ENCODE measurements around the gene LRRC1. TPM values are rescaled to one million over a fixed set of nuclear protein-coding genes. Genes with fewer than 3 reads are reported as not detected.

LRRC1 gene
- total and polyA plus RNA-seq, 2 donors (not counting 1 experiment from before 2014, with no cell fraction given): 3.8 to 12.1 TPM

DNA sequence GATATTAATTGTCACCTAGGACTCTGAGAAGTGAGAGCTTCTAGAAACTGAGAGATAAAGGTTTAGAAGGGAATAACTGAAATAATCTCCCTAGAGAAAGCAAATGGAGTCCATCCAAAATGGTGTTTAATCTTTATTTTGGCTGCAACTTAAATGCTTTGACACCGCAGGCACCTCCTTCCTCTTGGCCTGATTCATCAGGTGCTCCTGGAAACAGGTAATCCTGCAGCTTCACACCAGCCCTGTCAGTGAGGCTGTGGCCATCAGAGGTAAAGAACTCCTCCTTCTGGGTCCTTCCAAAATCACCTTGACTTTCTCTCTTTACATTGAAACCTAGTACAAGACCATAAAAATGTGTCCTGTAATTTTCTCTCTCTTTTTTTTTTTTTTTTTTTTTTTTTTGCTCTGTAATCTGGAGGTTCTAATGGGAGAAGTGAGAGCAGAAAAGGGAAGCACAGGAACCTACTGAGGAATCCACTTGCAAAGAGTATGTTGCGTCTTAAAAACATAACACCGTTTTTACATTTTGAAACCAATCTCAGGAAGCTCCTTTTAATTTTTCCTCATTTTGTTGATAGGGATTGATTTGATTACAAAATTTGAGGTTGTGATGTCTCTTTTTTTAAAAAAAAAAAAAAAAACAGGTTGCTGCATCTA, 124.2 kb downstream of the LRRC1 start:
- H3K79me2 ChIP-seq (ENCODE audit: control insufficient read depth, insufficient read depth, low read length): no peaks in the 10 kb centered on the region
- no peaks in the 10 kb centered on the region for H3K9me3 ChIP-seq (ENCODE audit: control insufficient read depth, insufficient read depth, low read depth, low read length)
- no peaks in the 10 kb centered on the region for H4K20me1 ChIP-seq (ENCODE audit: control insufficient read depth, extremely low read depth, insufficient read depth, low read length)
- H3K36me3 ChIP-seq (ENCODE audit: control insufficient read depth, insufficient read depth, low read length): no peaks in the 10 kb centered on the region
- H2AFZ ChIP-seq (ENCODE audit: low read length): no peak overlapping the region
- DNase-seq (ENCODE audit: low read depth in 2 of 2): no peak
- H3K4me1 ChIP-seq (ENCODE audit: control insufficient read depth, extremely low read depth, insufficient read depth, low read length): no peaks in the 10 kb centered on the region
- TF ChIP-seq, protein P1, sequence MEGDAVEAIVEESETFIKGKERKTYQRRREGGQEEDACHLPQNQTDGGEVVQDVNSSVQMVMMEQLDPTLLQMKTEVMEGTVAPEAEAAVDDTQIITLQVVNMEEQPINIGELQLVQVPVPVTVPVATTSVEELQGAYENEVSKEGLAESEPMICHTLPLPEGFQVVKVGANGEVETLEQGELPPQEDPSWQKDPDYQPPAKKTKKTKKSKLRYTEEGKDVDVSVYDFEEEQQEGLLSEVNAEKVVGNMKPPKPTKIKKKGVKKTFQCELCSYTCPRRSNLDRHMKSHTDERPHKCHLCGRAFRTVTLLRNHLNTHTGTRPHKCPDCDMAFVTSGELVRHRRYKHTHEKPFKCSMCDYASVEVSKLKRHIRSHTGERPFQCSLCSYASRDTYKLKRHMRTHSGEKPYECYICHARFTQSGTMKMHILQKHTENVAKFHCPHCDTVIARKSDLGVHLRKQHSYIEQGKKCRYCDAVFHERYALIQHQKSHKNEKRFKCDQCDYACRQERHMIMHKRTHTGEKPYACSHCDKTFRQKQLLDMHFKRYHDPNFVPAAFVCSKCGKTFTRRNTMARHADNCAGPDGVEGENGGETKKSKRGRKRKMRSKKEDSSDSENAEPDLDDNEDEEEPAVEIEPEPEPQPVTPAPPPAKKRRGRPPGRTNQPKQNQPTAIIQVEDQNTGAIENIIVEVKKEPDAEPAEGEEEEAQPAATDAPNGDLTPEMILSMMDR (conservative IDR thresholded peaks at IDR 0.05 in 1 of 2, IDR thresholded peaks at IDR 0.05 in 1 of 2; ENCODE audit: low read depth in 1 of 2, low read length in 2 of 2): no peak
- no peak for TF ChIP-seq EZH2 (IDR thresholded peaks at IDR 0.05; ENCODE audit: low read length, missing control alignments)
- H3K27me3 ChIP-seq (ENCODE audit: control insufficient read depth, insufficient read depth, low read length): no peaks in the 10 kb centered on the region
- no peak overlapping the region for H3K4me2 ChIP-seq (ENCODE audit: extremely low read depth, insufficient read depth, low read length)
- no peak overlapping the region for H3K9ac ChIP-seq (ENCODE audit: insufficient read depth, low read length)
- no peak overlapping the region for H3K4me3 ChIP-seq (replicated peaks in 1 of 4; ENCODE audit: control extremely low read depth in 1 of 4, insufficient read depth in 1 of 4, low read depth in 3 of 4, low read length in 4 of 4)
- no peak overlapping the region for H3K27ac ChIP-seq (ENCODE audit: insufficient read depth, low read length)

DNA sequence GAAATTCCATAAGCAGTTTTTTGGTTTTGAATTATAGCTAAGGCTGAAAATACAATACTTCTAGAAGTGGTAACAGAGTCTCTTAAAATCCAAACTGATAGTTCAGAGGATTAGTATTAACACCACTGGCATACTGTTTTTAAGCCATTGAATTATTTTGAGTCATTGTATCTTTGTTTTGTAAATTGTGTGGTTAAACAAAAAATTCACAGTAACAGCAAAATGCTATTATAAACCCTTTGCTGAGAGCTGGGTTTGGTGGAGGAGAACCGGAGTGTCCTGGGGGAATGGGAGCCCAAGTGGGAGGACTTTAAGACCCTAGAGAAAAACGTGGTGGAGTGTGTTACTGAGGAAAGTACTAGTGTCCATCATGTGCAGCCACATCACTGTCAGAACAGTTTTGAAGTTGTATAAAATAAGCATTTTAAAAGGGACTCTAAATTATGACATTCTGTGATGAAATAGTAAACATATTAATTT, 125.1 kb downstream of the LRRC1 start:
- TF ChIP-seq EZH2 (IDR thresholded peaks at IDR 0.05; ENCODE audit: low read length, missing control alignments): no peak
- TF ChIP-seq, protein P1 (conservative IDR thresholded peaks at IDR 0.05 in 1 of 2, IDR thresholded peaks at IDR 0.05 in 1 of 2; ENCODE audit: low read depth in 1 of 2, low read length in 2 of 2): no peak
- Histone ChIP-seq H3K36me3 (ENCODE audit: control insufficient read depth, insufficient read depth, low read length) (no peaks in the 10 kb centered on the region), H3K4me1 (ENCODE audit: control insufficient read depth, extremely low read depth, insufficient read depth, low read length) (no peaks in the 10 kb centered on the region), H2AFZ (ENCODE audit: low read length) (no peak overlapping the region), H3K9me3 (ENCODE audit: control insufficient read depth, insufficient read depth, low read depth, low read length) (no peaks in the 10 kb centered on the region), H3K27me3 (ENCODE audit: control insufficient read depth, insufficient read depth, low read length) (no peaks in the 10 kb centered on the region), H3K79me2 (ENCODE audit: control insufficient read depth, insufficient read depth, low read length) (no peaks in the 10 kb centered on the region), H4K20me1 (ENCODE audit: control insufficient read depth, extremely low read depth, insufficient read depth, low read length) (no peaks in the 10 kb centered on the region), H3K27ac (ENCODE audit: insufficient read depth, low read length) (no peak overlapping the region), H3K4me3 (replicated peaks in 1 of 4; ENCODE audit: control extremely low read depth in 1 of 4, insufficient read depth in 1 of 4, low read depth in 3 of 4, low read length in 4 of 4) (no peak overlapping the region), H3K4me2 (ENCODE audit: extremely low read depth, insufficient read depth, low read length) (no peak overlapping the region), H3K9ac (ENCODE audit: insufficient read depth, low read length) (no peak overlapping the region)
- DNase-seq (ENCODE audit: low read depth in 2 of 2): no peak

DNA sequence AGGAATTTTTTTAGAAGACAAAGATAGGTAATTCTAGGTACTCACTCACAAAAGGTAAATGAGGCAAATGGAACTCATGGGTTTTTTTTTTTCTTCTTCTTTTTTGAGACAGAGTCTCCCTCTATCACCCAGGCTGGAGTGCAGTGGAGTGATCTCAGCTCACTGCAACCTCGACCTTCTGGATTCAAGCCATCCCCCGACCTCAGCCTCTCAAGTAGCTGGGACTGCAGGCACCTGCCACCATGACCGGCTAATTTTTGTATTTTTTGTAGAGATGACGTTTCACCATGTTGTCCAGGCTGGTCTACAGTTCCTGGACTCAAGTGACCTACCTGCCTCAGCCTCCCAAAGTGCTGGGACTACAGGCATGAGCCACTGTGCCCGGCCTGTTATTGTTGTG, 126.1 kb downstream of the LRRC1 start:
- H3K4me3 ChIP-seq (replicated peaks in 1 of 4; ENCODE audit: control extremely low read depth in 1 of 4, insufficient read depth in 1 of 4, low read depth in 3 of 4, low read length in 4 of 4): no peak overlapping the region
- no peaks in the 10 kb centered on the region for H4K20me1 ChIP-seq (ENCODE audit: control insufficient read depth, extremely low read depth, insufficient read depth, low read length)
- no peaks in the 10 kb centered on the region for H3K9me3 ChIP-seq (ENCODE audit: control insufficient read depth, insufficient read depth, low read depth, low read length)
- no peaks in the 10 kb centered on the region for H3K27me3 ChIP-seq (ENCODE audit: control insufficient read depth, insufficient read depth, low read length)
- no peaks in the 10 kb centered on the region for H3K79me2 ChIP-seq (ENCODE audit: control insufficient read depth, insufficient read depth, low read length)
- H3K36me3 ChIP-seq (ENCODE audit: control insufficient read depth, insufficient read depth, low read length): no peaks in the 10 kb centered on the region
- no peak overlapping the region for H3K27ac ChIP-seq (ENCODE audit: insufficient read depth, low read length)
- no peak for DNase-seq (ENCODE audit: low read depth in 2 of 2)
- H3K4me2 ChIP-seq (ENCODE audit: extremely low read depth, insufficient read depth, low read length): no peak overlapping the region
- TF ChIP-seq EZH2 (IDR thresholded peaks at IDR 0.05; ENCODE audit: low read length, missing control alignments): no peak
- TF ChIP-seq, protein P1 (conservative IDR thresholded peaks at IDR 0.05 in 1 of 2, IDR thresholded peaks at IDR 0.05 in 1 of 2; ENCODE audit: low read depth in 1 of 2, low read length in 2 of 2): no peak
- H3K9ac ChIP-seq (ENCODE audit: insufficient read depth, low read length): no peak overlapping the region
- no peak overlapping the region for H2AFZ ChIP-seq (ENCODE audit: low read length)
- no peaks in the 10 kb centered on the region for H3K4me1 ChIP-seq (ENCODE audit: control insufficient read depth, extremely low read depth, insufficient read depth, low read length)

Measured in fibroblast of lung (primary cell).